Measurements from ENCODE around the gene OR9A4. TPM values are rescaled to one million over a fixed set of nuclear protein-coding genes. Genes with fewer than 3 reads are reported as not detected.

The OR9A4 gene
- total RNA-seq, 1 experiment from 2014 or later = not detected

DNA sequence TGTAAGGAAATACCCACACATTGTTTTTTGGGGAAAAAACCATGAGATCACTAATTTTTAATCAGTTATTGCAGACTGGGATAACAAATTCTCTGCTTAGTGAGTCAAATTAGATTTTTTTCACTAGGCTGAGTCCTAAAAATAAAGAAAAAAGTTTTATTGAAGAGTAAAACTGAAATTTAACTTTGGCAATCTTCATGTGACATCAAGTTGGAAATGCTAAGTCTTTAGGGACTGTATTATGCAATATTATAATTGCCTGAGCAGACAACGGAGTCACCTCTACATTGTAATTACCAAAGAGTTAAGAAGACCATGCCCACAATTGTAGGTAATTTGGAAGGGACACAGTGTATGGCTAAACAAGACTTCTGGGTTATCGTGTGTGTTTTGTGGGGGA lies 32.8 kb downstream of the OR9A4 start (continued):
- TF ChIP-seq RELA (CRISPR knock-in tag; IDR thresholded peaks at IDR 0.05; ENCODE audit: borderline replicate concordance) = no peak
- TF ChIP-seq AR (CRISPR knock-in tag; IDR thresholded peaks at IDR 0.05) = no peak
- TF ChIP-seq, protein P1, sequence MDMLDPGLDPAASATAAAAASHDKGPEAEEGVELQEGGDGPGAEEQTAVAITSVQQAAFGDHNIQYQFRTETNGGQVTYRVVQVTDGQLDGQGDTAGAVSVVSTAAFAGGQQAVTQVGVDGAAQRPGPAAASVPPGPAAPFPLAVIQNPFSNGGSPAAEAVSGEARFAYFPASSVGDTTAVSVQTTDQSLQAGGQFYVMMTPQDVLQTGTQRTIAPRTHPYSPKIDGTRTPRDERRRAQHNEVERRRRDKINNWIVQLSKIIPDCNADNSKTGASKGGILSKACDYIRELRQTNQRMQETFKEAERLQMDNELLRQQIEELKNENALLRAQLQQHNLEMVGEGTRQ (CRISPR knock-in tag; IDR thresholded peaks at IDR 0.05) = no peak
- no peak for TF ChIP-seq ETV6 (CRISPR knock-in tag; IDR thresholded peaks at IDR 0.05)
- TF ChIP-seq NR3C1 (CRISPR knock-in tag; conservative IDR thresholded peaks at IDR 0.05; ENCODE audit: low read depth) = no peak

DNA sequence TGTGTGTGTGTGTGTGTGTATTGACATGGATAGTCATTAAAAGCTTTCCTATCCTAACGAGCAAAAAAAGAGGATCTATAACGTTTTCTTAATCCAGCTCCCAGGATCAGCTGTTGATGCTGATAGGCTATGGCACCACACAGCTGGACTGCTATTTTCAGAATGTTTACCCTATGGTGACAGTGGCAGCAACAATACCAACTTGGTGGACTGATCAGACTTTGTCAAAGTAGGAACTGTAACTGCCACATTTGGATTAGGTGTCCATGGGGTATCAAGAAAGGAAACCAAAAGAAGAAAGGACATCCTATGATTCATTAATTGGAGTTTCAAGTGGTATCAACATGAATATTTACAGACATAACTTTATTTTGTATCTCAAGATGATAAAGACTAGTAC lies 33.3 kb downstream of the OR9A4 start:
- Mint-ChIP-seq H3K4me3 (no peak overlapping the region), H3K36me3 (no peaks in the 10 kb centered on the region), H3K27me3 (ENCODE audit: low read depth) (no peaks in the 10 kb centered on the region), H3K9me3 (no peaks in the 10 kb centered on the region), H3K4me1 (peaks cover 5% of the 10 kb centered on the region), H3K27ac (no peak overlapping the region)
- POLR2A ChIA-PET = interaction anchor here (0.5 kb wide), 1 partner anchor 22 kb away, joined by 3 read pairs; no protein-coding TSS in a partner anchor
- ATAC-seq (no peak), DNase-seq (ENCODE audit: low spot score) (no peak)
- CTCF ChIA-PET = no interaction called here
- TF ChIP-seq HMGXB4 (CRISPR knock-in tag; IDR thresholded peaks at IDR 0.05) (no peak), ZSCAN18 (CRISPR knock-in tag; IDR thresholded peaks at IDR 0.05) (no peak), CBFB (CRISPR knock-in tag; IDR thresholded peaks at IDR 0.05; ENCODE audit: low read depth) (no peak), ZNF416 (CRISPR knock-in tag; IDR thresholded peaks at IDR 0.05) (no peak), SMAD4 (CRISPR knock-in tag; IDR thresholded peaks at IDR 0.05) (no peak)

DNA sequence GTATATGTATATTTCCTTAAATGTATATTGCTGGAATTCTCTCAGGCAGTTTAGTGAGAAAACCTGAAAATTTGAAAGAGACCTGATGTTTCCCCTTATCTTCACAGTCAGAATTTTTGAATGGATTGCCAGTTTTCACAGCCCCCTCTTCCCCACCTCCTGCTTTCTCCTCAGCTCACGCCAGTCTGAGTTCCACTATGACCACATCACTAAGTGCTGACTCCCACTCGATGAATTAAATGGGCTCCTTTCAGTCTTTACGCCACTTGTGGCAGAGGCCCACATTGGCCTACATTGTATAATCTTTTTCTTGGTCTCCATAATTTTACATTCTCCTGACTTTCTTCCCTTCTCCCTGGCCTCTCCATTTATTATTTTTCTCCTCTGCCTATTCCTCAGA lies 33.7 kb downstream of the OR9A4 start:
- ATAC-seq (no peak), DNase-seq (ENCODE audit: low spot score) (no peak)
- H3K27ac Mint-ChIP-seq = no peak overlapping the region
- no peaks in the 10 kb centered on the region for H3K27me3 Mint-ChIP-seq (ENCODE audit: low read depth)
- H3K36me3 Mint-ChIP-seq = no peaks in the 10 kb centered on the region
- POLR2A ChIA-PET = interaction anchor here (0.5 kb wide), 1 partner anchor 22 kb away, joined by 3 read pairs; no protein-coding TSS in a partner anchor
- CTCF ChIA-PET = no interaction called here
- peaks cover 9% of the 10 kb centered on the region for H3K4me1 Mint-ChIP-seq
- no peak overlapping the region for H3K4me3 Mint-ChIP-seq
- no peaks in the 10 kb centered on the region for H3K9me3 Mint-ChIP-seq
- TF ChIP-seq ZNF512 (CRISPR knock-in tag; IDR thresholded peaks at IDR 0.05; ENCODE audit: borderline replicate concordance) (no peak), RELA (CRISPR knock-in tag; IDR thresholded peaks at IDR 0.05; ENCODE audit: borderline replicate concordance) (no peak), SMAD4 (CRISPR knock-in tag; IDR thresholded peaks at IDR 0.05) (no peak), ZSCAN18 (CRISPR knock-in tag; IDR thresholded peaks at IDR 0.05) (no peak), ZNF532 (CRISPR knock-in tag; IDR thresholded peaks at IDR 0.05; ENCODE audit: borderline replicate concordance) (no peak), CDX4 (CRISPR knock-in tag; IDR thresholded peaks at IDR 0.05; ENCODE audit: borderline replicate concordance) (no peak)
- TF ChIP-seq, protein P2, sequence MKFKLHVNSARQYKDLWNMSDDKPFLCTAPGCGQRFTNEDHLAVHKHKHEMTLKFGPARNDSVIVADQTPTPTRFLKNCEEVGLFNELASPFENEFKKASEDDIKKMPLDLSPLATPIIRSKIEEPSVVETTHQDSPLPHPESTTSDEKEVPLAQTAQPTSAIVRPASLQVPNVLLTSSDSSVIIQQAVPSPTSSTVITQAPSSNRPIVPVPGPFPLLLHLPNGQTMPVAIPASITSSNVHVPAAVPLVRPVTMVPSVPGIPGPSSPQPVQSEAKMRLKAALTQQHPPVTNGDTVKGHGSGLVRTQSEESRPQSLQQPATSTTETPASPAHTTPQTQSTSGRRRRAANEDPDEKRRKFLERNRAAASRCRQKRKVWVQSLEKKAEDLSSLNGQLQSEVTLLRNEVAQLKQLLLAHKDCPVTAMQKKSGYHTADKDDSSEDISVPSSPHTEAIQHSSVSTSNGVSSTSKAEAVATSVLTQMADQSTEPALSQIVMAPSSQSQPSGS (CRISPR knock-in tag; IDR thresholded peaks at IDR 0.05; ENCODE audit: borderline replicate concordance, low read depth) = no peak

Measured in WTC11 (cell line).